Measurements from ENCODE around the gene PRELID2.
A peak's percentile ranks its signal among the peaks of the same experiment; 100 is the strongest.
"Not testable (repeated sequence)": the region's sequence is repeated elsewhere in the genome, so short reads cannot be mapped to it uniquely, and the experiment has no call there.

Gene PRELID2

DNA sequence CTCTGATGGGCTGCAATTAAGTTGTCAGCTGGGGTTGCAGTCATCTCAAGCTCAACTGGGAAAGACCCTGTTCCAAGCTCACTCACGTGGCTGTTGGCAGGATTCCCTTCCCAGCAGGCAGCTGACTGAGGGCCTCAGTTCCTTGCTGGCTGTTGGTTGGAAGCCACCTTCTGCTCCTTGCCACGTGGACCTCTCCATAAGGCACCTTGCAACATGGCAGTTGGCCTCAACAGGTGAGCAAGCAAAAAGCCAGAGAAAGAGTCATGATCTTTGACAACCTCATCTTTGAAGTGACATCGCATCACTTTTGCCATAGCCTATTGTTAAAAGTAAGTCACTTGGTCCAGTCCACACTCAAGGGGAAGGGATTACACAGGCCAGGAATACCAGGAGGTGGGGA lies 17.8 kb upstream of the PRELID2 start:
- Mint-ChIP-seq H3K4me1 (peaks cover 6% of the 10 kb centered on the region), H3K9me3 (peaks cover 2% of the 10 kb centered on the region), H3K27me3 (peaks cover 13% of the 10 kb centered on the region), H3K27ac (no peak overlapping the region), H3K4me3 (no peak overlapping the region), H3K36me3 (no peaks in the 10 kb centered on the region)
- no peak for ATAC-seq

DNA sequence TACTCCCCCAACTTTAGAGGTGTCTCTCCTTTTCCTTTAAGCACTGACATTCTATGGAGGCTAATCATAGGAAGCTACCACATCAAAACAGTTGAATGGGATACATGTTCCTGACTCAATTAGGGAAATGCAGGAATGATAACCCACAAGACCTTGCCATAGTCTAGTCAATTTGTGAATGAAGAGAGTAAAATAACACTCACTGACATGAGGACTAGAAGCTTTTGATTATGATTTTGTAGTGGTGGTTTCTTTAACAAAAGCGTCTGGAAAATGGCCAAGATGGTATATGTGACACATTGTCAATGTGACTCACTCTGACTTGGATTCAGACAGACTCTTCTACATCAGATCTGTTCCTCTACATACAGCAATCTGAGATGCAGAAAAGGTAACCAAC lies 13.7 kb upstream of the PRELID2 start:
- no peak overlapping the region for H3K4me3 Mint-ChIP-seq
- peaks cover 2% of the 10 kb centered on the region for H3K9me3 Mint-ChIP-seq
- no peaks in the 10 kb centered on the region for H3K36me3 Mint-ChIP-seq
- H3K27me3 Mint-ChIP-seq: no peaks in the 10 kb centered on the region
- H3K27ac Mint-ChIP-seq: no peak overlapping the region
- no peak for ATAC-seq
- no peaks in the 10 kb centered on the region for H3K4me1 Mint-ChIP-seq

DNA sequence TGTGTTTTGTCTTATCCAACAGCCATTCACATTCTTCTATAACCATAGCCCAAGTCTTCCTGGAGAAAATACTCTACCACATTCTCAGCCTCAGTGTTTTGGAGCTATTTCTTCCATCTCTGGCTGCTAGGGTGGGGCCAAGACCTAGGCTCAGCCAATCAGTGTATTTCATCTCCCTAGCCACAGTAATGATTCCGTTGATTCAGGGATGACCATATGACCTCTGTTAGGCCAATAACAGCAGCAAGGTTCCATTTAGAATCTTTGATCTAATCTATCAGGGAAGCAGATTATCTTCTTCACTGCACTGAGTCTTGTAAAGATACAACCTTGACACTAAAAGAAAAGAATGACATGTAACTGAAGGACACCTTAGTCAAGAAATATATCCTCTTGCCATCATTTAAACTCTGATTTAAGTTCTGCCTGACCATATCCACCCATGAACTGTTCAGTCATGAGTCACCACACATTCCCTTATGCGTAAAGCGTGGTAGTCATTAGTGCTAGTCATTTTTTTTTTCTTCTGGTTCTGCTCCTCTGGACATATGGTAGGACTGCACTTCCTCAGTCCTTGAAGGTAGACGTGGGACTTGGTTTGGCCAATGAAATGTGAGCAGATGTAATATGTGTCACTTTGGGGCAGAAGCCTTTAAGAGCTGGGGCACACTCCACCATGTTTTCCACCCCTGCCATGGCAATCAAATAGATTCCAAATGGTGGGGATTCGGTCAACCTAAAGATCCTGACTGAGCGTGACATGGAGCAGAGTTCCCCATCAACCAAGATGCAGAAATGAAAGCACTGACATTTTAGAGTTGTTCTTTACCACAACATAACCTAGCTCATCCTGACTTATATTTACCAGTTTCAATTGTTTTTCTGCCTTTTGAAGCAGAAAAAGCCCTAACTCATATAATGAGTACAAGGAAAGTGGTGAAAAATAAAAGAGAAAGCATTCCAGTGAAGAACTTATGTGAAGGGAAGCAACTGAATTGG lies 12.7 kb upstream of the PRELID2 start:
- no peaks in the 10 kb centered on the region for H3K4me1 Mint-ChIP-seq
- H3K9me3 Mint-ChIP-seq: peaks cover 2% of the 10 kb centered on the region
- no peaks in the 10 kb centered on the region for H3K36me3 Mint-ChIP-seq
- H3K4me3 Mint-ChIP-seq: no peak overlapping the region
- H3K27ac Mint-ChIP-seq: no peak overlapping the region
- ATAC-seq: peak; percentile 50
- H3K27me3 Mint-ChIP-seq: peaks cover 10% of the 10 kb centered on the region

DNA sequence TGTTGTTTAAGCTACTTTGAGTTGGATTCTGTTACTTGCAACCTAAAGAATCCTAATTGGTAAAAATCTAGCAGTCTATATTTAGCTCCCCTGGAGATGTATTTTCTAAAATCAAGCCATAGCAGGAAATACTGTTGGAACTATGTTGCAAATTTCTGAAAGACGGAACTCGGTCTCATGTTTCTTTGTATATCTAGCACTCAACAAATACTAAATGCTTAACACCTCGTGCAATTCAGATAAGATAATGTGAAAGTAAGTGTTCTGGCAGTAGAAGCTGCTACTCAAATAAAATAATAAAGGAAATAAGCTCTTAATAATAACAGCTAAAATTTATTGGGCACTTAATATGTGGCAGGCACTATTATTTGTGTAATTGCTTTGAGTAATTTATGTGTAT lies 10.9 kb upstream of the PRELID2 start:
- Mint-ChIP-seq H3K27me3 (peaks cover 19% of the 10 kb centered on the region), H3K4me3 (no peak overlapping the region), H3K36me3 (no peaks in the 10 kb centered on the region), H3K9me3 (peaks cover 2% of the 10 kb centered on the region), H3K27ac (no peak overlapping the region), H3K4me1 (no peaks in the 10 kb centered on the region)
- ATAC-seq: no peak

DNA sequence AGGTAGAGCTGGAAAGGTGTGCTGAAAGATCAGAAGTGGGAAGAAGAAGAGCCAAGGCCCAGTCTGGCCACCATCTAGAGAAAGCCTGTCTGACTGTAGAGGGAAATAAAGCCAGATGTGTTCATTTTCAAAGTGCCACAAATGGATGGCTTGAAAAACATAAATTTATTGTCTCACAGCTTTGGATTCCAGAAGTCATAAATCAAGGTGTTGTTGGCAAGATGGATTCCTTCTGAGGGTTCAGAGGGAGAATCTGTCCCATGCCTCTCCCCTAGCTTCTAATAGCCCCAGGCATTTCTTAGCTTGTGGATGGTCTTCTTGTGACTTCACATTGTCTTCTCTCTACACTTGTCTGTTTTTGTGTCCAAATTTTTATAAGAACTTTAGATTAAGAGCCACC lies 6.2 kb upstream of the PRELID2 start:
- ATAC-seq: no peak
- Mint-ChIP-seq H3K4me3 (no peak overlapping the region), H3K36me3 (no peaks in the 10 kb centered on the region), H3K27ac (no peak overlapping the region), H3K4me1 (no peaks in the 10 kb centered on the region), H3K9me3 (peaks cover 3% of the 10 kb centered on the region), H3K27me3 (peaks cover 26% of the 10 kb centered on the region)

DNA sequence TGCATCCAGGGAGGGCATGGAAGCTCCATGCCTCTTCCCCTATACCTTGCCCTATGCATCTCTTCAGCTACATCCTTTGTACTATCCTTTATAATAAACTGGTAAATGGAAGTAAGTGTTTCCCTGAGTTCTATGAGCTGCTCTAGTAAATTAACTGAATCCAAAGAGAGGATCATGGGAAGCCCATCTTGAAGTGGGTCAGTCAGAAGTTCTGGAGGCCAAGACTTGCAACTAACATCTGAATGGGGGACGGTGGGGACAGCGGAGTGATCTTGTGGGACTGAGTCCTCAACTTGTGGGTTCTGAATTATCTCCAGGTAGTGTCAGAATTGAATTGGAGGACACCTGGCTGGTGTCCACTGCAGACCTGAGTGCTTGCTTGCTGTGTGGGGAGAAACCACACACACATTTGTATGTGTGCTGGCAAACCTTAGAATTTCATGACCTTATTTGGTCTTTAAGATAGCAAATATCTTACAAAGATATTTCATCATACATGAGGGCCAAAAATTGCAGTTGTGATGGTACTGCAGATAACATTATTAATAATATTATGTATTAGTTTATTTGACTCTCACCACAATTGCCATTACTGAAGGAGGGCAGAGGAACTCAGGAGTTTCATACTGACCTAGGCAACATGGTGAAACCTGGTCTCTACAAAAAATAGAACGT lies 5.5 kb upstream of the PRELID2 start:
- no peak for ATAC-seq
- Mint-ChIP-seq H3K4me3 (no peak overlapping the region), H3K4me1 (peaks cover 4% of the 10 kb centered on the region), H3K27me3 (peaks cover 26% of the 10 kb centered on the region), H3K9me3 (peaks cover 3% of the 10 kb centered on the region), H3K36me3 (no peaks in the 10 kb centered on the region), H3K27ac (no peak overlapping the region)

DNA sequence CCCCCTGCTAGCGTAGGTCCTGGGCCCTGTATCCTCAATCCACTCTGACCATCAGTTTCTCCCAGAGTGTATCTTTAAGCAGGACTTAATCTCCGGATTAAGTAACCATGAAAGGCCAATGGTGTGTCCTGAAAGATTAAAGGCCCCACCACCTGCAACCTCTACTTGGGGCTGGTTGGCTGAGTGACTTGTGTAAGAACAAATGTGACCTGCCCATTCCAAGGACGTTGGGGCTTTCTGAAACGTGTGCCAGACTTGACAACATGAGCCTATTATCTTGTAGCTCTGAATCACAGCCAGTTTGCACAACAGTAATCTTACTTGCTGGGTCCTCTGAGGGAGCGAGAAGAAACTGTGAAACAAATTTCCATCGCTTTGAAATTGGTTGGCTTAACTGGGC lies 3.1 kb upstream of the PRELID2 start:
- Mint-ChIP-seq H3K27me3 (peaks cover 21% of the 10 kb centered on the region), H3K4me3 (no peak overlapping the region), H3K27ac (no peak overlapping the region), H3K4me1 (peaks cover 7% of the 10 kb centered on the region), H3K9me3 (peaks cover 3% of the 10 kb centered on the region), H3K36me3 (no peaks in the 10 kb centered on the region)
- ATAC-seq: no peak

DNA sequence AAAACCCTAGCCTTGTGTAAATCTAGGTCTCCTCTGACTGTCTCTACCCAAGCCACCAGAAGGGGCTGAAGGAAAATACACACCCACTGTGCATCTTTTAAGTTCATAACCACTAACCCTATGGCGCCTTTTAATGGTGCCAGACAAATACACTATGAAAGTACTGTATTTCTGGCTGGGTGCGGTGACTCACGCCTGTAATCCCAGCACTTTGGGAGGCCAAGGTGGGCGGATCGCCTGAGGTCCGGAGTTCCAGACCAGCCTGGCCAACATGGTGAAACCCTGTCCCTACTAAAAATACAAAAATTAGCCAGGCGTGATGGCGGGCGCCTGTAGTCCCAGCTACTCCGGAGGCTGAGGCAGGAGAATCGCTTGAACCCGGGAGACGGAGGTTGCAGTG lies 1.1 kb upstream of the PRELID2 start:
- H3K27ac Mint-ChIP-seq, H3K9me3 Mint-ChIP-seq, H3K4me1 Mint-ChIP-seq, ATAC-seq, H3K4me3 Mint-ChIP-seq, H3K27me3 Mint-ChIP-seq, H3K36me3 Mint-ChIP-seq: not testable (repeated sequence)

DNA sequence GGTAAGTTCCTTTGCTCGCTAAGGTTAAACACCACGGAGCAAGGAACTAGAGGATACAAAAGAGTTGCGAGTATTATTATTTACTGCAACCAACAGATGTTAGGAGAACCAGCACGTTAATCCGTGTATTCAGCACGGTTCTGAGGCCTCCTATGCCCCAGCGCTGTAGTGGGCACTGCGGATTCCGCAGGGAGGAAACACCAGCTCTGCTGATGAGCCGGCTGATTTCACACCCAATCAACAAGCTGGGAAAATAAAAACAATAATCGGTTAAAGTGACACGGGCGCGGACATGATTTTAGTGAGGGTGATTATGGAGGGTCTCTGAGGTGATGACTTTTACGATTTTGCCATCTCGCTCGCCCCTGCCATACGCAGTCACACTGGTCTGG lies 702 bp upstream of the PRELID2 start:
- Mint-ChIP-seq H3K36me3 (no peaks in the 10 kb centered on the region), H3K9me3 (peaks cover 3% of the 10 kb centered on the region), H3K4me3 (peak overlapping the region; percentile 77), H3K4me1 (peaks cover 7% of the 10 kb centered on the region), H3K27ac (no peak overlapping the region), H3K27me3 (peaks cover 7% of the 10 kb centered on the region)
- no peak for ATAC-seq

DNA sequence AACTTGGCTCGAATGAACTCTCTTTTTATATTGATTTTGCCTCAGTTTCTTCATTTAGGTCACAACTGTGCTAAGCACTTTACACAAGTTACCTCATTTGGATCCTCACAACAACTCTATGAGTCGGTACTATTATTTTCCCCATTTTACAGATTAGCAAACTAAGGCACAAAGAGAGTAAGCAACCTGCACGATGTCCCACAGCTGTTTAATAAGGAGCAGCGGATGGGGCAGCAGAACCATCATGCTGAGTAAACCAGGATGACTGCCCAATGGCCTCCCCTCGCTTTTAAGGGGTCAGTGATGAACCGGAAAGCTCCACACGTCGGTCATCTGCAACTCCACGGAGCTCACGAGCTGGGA lies 607 bp downstream of the PRELID2 start:
- H3K27ac Mint-ChIP-seq: peak overlapping the region; percentile 42
- H3K36me3 Mint-ChIP-seq: no peaks in the 10 kb centered on the region
- peak overlapping the region; percentile 77 for H3K4me3 Mint-ChIP-seq
- H3K4me1 Mint-ChIP-seq: peaks cover 7% of the 10 kb centered on the region
- H3K9me3 Mint-ChIP-seq: peaks cover 3% of the 10 kb centered on the region
- no peak for ATAC-seq
- peaks cover 7% of the 10 kb centered on the region for H3K27me3 Mint-ChIP-seq

DNA sequence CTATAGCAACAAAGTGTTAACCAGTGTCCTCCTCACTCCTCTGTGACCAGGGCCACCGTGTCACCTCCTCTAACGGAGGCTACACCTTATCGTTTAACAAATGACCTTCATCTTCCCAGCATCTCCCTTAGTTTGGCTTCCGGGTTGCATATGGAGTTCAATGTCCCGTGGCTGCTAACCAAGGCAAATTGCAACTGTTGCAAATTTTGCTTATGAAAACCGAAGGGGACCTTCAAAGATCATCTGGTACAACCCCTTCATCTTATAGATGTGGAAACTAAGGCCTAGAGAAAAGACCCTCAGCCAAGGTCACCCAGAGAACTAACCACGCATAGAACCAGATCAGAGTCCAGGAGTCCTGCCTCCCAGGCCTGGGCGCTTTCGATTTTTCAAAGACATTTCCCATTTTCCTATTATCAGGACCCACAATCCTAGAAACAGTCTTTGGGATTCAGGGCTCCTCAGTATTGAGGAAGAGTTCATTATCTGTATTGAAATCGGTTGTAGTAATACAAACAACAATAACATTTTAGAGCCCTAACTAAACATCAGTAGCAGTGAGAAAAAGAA lies 1.4 kb downstream of the PRELID2 start:
- no peak for ATAC-seq
- H3K27ac Mint-ChIP-seq: no peak overlapping the region
- H3K4me1 Mint-ChIP-seq: peaks cover 7% of the 10 kb centered on the region
- H3K27me3 Mint-ChIP-seq: peaks cover 7% of the 10 kb centered on the region
- no peak overlapping the region for H3K4me3 Mint-ChIP-seq
- H3K36me3 Mint-ChIP-seq: no peaks in the 10 kb centered on the region
- peaks cover 3% of the 10 kb centered on the region for H3K9me3 Mint-ChIP-seq

DNA sequence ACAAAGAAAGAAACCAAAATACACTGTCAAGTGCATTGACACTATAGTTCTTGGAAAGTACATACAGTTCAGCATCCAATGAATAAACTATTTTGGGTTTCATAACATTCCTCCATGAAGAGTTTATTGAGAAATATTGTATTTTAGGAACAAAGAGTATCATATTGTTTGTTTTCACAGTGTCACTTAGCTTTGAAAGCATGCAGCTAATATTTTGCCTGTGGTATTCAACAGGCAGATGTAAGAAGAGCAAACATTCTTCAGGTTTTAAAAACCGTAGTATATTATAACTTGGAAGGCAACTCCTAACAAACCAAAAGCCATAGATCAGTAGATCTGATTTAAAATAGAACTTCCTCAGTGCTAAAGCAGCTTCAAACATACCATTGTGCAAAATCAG lies 4.5 kb downstream of the PRELID2 start:
- no peak overlapping the region for H3K27ac Mint-ChIP-seq
- no peak overlapping the region for H3K4me3 Mint-ChIP-seq
- ATAC-seq: no peak
- H3K4me1 Mint-ChIP-seq: peaks cover 3% of the 10 kb centered on the region
- H3K9me3 Mint-ChIP-seq: no peaks in the 10 kb centered on the region
- no peaks in the 10 kb centered on the region for H3K36me3 Mint-ChIP-seq
- H3K27me3 Mint-ChIP-seq: no peaks in the 10 kb centered on the region

DNA sequence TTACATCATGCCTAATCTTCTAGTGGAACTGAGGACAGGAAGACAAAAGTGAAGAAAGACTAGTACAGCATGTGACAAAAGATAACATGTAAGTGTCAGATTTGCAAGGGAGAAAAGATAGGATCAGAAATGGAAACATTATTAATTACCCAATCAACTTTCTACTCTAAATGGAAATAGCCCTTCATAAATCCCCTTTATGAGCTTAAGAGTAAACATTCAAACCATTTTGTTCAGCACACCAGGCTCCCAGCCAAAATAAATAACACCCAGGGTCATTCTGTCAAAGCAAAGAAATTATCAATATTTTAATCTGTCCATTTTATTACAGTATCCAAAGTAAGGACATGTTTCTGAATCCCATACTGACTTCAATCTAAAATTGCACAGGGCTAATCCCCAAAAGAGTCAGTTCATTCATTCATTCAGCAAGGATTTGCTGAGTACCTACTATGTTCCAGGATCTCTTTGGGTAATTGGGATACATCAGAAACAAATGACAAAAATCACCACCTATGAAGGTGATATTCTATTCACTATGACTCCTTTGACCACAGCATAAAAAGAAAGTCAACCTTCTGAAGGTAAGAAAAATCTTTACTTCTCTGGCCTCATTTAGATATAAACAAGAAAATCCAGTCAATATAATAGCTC lies 5.3 kb downstream of the PRELID2 start:
- no peak overlapping the region for H3K27ac Mint-ChIP-seq
- no peaks in the 10 kb centered on the region for H3K36me3 Mint-ChIP-seq
- H3K4me3 Mint-ChIP-seq: no peak overlapping the region
- H3K9me3 Mint-ChIP-seq: no peaks in the 10 kb centered on the region
- H3K27me3 Mint-ChIP-seq: no peaks in the 10 kb centered on the region
- no peaks in the 10 kb centered on the region for H3K4me1 Mint-ChIP-seq
- no peak for ATAC-seq

DNA sequence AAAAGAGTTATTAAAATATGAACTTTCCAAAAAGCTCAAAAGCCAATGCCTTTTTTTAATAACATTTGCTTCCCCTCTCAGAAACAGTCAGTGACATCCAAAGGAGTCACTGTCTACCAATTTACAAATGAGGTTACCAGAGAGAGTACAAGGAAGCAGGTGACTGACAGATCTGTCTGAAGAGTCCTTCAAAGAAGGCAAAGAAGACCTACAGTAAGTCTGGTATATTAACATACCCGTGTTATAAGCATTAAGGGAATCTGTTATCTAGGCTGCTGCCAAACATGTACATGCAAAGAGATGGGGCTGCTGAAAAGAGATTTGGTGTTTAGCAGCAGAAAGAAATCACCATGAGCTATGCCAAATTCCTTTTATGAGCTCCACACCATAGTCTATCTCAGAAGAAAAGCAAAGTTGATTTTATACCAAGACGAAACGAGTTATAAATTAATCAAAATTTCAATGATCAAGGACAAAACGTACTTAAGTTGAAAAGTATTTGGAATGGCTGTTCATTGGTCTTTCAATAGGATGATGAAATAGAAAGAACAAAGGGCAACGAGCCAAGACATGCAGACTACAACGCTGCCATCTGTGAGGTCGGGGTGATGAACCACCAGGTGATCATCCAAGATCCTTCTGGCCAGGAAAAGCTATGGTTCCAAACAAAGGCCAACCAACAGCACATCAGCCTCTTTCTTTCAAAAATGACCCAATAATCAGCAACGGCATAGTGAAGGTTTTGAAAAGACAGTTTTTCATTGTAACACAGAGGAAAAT lies 8.1 kb downstream of the PRELID2 start:
- H3K4me1 Mint-ChIP-seq: no peaks in the 10 kb centered on the region
- no peak for ATAC-seq
- no peaks in the 10 kb centered on the region for H3K27me3 Mint-ChIP-seq
- H3K36me3 Mint-ChIP-seq: no peaks in the 10 kb centered on the region
- H3K27ac Mint-ChIP-seq: no peak overlapping the region
- H3K9me3 Mint-ChIP-seq: no peaks in the 10 kb centered on the region
- H3K4me3 Mint-ChIP-seq: no peak overlapping the region

DNA sequence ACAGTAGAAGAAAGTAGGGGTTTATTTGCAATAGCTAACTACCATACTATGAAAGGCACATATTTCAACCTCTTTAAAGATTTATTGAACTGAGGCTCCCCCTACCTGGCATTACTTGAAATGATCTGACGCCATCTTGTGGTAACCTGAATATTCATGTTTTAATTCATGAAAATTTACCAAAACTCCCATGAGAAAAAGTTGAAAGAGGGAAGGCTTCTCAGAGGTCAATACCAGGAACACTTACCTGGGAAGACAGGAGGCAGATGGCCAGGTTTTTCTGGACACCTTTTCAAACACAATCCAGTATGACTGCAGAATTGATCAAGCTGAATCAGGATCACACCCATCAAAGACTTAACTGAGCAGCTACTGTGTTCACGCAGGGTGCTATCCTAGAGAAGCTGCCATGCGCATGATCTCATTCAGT lies 9.4 kb downstream of the PRELID2 start:
- ATAC-seq: no peak
- no peak overlapping the region for H3K27ac Mint-ChIP-seq
- H3K36me3 Mint-ChIP-seq: no peaks in the 10 kb centered on the region
- H3K4me3 Mint-ChIP-seq: no peak overlapping the region
- no peaks in the 10 kb centered on the region for H3K9me3 Mint-ChIP-seq
- H3K27me3 Mint-ChIP-seq: no peaks in the 10 kb centered on the region
- no peaks in the 10 kb centered on the region for H3K4me1 Mint-ChIP-seq

Data from stimulated activated memory B cell treated with anti-CD40 and anti-IgM and Interleukin-4, amounts not matched to agents 10 μg/mL and 1 μg/mL and 100 μg/mL, for 72 hours (primary cell).